Measurements from ENCODE around the gene WFIKKN1.

The WFIKKN1 gene

GRCh38 chr16:659618-660017, 28.8 kb downstream of the WFIKKN1 start:
- no peaks in the 10 kb centered on the region for H3K27me3 Mint-ChIP-seq
- no peaks in the 10 kb centered on the region for H3K36me3 Mint-ChIP-seq
- no peak overlapping the region for H3K4me3 Mint-ChIP-seq
- no peak for DNase-seq
- peaks cover 5% of the 10 kb centered on the region for H3K4me1 Mint-ChIP-seq
- H3K27ac Mint-ChIP-seq: no peak overlapping the region
- no peaks in the 10 kb centered on the region for H3K9me3 Mint-ChIP-seq
- CTCF ChIA-PET: interaction anchor here (1.2 kb wide), 1 partner anchor 9 kb away, joined by 4 read pairs; no protein-coding TSS in a partner anchor

DNA sequence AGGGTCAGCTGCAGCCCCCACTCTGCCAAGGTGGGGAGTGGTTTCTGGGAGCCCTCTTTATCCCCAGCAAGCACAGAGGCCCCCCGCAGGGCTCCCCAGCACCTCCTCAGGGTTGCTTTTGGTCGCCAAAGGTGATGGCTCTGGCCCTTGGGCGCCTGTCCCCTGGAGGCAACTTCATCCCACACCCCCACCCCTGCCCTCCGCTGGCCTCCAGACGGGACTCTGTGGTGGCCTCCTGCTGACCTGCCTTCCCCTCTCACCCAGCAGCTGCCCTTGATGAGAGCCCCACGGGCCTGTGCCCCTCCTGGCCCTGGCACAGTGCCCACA, 29.3 kb downstream of the WFIKKN1 start:
- Mint-ChIP-seq H3K27me3 (no peaks in the 10 kb centered on the region), H3K4me3 (no peak overlapping the region), H3K9me3 (no peaks in the 10 kb centered on the region), H3K27ac (no peak overlapping the region), H3K4me1 (peaks cover 5% of the 10 kb centered on the region), H3K36me3 (no peaks in the 10 kb centered on the region)
- DNase-seq: no peak
- CTCF ChIA-PET: no interaction called here

- CTCF ChIA-PET: no interaction called here
- H3K4me3 Mint-ChIP-seq: no peak overlapping the region
- no peak overlapping the region for H3K27ac Mint-ChIP-seq
Observed at GRCh38 chr16:660459-661183, 29.8 kb downstream of the WFIKKN1 start.

GRCh38 chr16:661184-661821, 30.5 kb downstream of the WFIKKN1 start:
- H3K36me3 Mint-ChIP-seq: no peaks in the 10 kb centered on the region
- H3K4me3 Mint-ChIP-seq: no peak overlapping the region
- no peaks in the 10 kb centered on the region for H3K9me3 Mint-ChIP-seq
- peaks cover 5% of the 10 kb centered on the region for H3K4me1 Mint-ChIP-seq
- no peak for DNase-seq
- CTCF ChIA-PET: no interaction called here
- no peaks in the 10 kb centered on the region for H3K27me3 Mint-ChIP-seq
- H3K27ac Mint-ChIP-seq: peak overlapping the region; percentile 11

More at GRCh38 chr16:660459-661183, 29.8 kb downstream of the WFIKKN1 start:
- Mint-ChIP-seq H3K27me3 (no peaks in the 10 kb centered on the region), H3K9me3 (no peaks in the 10 kb centered on the region), H3K4me1 (peaks cover 5% of the 10 kb centered on the region), H3K36me3 (no peaks in the 10 kb centered on the region)
- peak; percentile 75 for DNase-seq

GRCh38 chr16:662095-662494, 31.3 kb downstream of the WFIKKN1 start:
- Mint-ChIP-seq H3K27me3 (no peaks in the 10 kb centered on the region), H3K27ac (no peak overlapping the region), H3K4me3 (no peak overlapping the region), H3K9me3 (no peaks in the 10 kb centered on the region), H3K36me3 (no peaks in the 10 kb centered on the region), H3K4me1 (peaks cover 5% of the 10 kb centered on the region)
- CTCF ChIA-PET: no interaction called here
- DNase-seq: no peak

GRCh38 chr16:662597-662996, 31.8 kb downstream of the WFIKKN1 start:
- Mint-ChIP-seq H3K27ac (no peak overlapping the region), H3K36me3 (no peaks in the 10 kb centered on the region), H3K9me3 (no peaks in the 10 kb centered on the region), H3K27me3 (no peaks in the 10 kb centered on the region), H3K4me3 (no peak overlapping the region), H3K4me1 (peaks cover 8% of the 10 kb centered on the region)
- CTCF ChIA-PET: no interaction called here
- no peak for DNase-seq

GRCh38 chr16:666572-666971, 35.8 kb downstream of the WFIKKN1 start:
- peaks cover 13% of the 10 kb centered on the region for H3K4me1 Mint-ChIP-seq
- DNase-seq: no peak

GRCh38 chr16:667113-667779, 36.5 kb downstream of the WFIKKN1 start:
- no peaks in the 10 kb centered on the region for H3K27me3 Mint-ChIP-seq
- peaks cover 2% of the 10 kb centered on the region for H3K36me3 Mint-ChIP-seq
- no peaks in the 10 kb centered on the region for H3K9me3 Mint-ChIP-seq
- CTCF ChIA-PET: interaction anchor here (1.2 to 1.4 kb wide), 3 partner anchors 14 to 75 kb away, joined by 4 to 6 read pairs (median 5); no protein-coding TSS in a partner anchor
- peak overlapping the region; percentile 79 for H3K4me3 Mint-ChIP-seq
- peak overlapping the region; percentile 84 for H3K27ac Mint-ChIP-seq
- DNase-seq: no peak
- peaks cover 13% of the 10 kb centered on the region for H3K4me1 Mint-ChIP-seq

More at GRCh38 chr16:666572-666971, 35.8 kb downstream of the WFIKKN1 start:
- peaks cover 2% of the 10 kb centered on the region for H3K36me3 Mint-ChIP-seq
- no peaks in the 10 kb centered on the region for H3K27me3 Mint-ChIP-seq
- no peak overlapping the region for H3K4me3 Mint-ChIP-seq
- no peak overlapping the region for H3K27ac Mint-ChIP-seq
- H3K9me3 Mint-ChIP-seq: no peaks in the 10 kb centered on the region
- CTCF ChIA-PET: no interaction called here

DNA sequence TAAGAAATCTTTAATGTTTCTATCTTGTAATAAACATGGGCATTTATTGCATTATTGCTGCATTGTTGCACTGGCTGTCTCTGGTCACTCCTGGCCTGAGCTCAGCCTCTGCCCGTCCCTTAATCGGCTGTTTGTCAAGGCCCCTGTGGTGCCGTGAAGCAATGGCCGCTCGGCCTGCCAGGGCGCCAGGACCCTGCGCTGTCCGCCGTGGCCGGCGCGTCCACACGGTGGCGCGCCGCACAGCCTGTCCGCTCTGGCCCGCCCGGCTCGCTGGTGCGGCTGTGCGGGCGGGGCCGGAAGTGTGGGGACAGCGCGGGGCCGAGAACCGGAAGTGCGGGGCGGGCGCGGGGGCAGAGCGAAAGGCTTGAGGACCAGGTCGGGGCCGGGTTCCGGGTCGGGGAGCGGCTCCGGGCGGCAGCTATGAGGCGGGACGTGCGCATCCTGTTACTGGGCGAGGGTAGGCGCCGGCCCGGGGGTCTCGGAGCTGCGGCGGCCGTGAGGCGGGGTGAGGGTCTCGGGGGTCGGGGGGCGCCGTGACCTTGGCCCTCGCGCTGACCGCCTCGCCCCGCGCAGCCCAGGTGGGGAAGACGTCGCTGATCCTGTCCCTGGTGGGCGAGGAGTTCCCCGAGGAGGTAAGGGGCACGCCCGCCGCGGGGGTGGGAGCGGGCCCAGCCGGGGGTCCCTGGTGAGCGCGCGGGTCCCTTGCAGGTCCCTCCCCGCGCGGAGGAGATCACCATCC, 37.2 kb downstream of the WFIKKN1 start, which contains the start of gene RHOT2:
Gene RHOT2, plus strand, starts transcription at position 353 of the 739 bp plus-strand sequence. Its CDS starts 68 bp downstream, at position 421.
- Mint-ChIP-seq H3K4me3 (peak within 1 kb of the TSS; percentile 79), H3K36me3 (peaks cover 4% of the 10 kb centered on the region), H3K27ac (peak within 1 kb of the TSS; percentile 84), H3K27me3 (no peaks in the 10 kb centered on the region), H3K4me1 (peaks cover 13% of the 10 kb centered on the region), H3K9me3 (no peaks in the 10 kb centered on the region)
- DNase-seq: peak; percentile 94
- CTCF ChIA-PET: interaction anchor here (1.2 to 1.4 kb wide), 3 partner anchors 13 to 74 kb away, joined by 4 to 6 read pairs (median 5); no protein-coding TSS in a partner anchor

GRCh38 chr16:668519-669171, 37.9 kb downstream of the WFIKKN1 start:
- Mint-ChIP-seq H3K36me3 (peaks cover 7% of the 10 kb centered on the region), H3K4me3 (peak overlapping the region; percentile 79), H3K9me3 (no peaks in the 10 kb centered on the region), H3K27me3 (no peaks in the 10 kb centered on the region), H3K27ac (peak overlapping the region; percentile 78), H3K4me1 (peaks cover 13% of the 10 kb centered on the region)
- peak; percentile 47 for DNase-seq
- CTCF ChIA-PET: interaction anchor here (1.4 kb wide), 2 partner anchors 13 to 19 kb away, joined by 5 to 6 read pairs; no protein-coding TSS in a partner anchor

DNA sequence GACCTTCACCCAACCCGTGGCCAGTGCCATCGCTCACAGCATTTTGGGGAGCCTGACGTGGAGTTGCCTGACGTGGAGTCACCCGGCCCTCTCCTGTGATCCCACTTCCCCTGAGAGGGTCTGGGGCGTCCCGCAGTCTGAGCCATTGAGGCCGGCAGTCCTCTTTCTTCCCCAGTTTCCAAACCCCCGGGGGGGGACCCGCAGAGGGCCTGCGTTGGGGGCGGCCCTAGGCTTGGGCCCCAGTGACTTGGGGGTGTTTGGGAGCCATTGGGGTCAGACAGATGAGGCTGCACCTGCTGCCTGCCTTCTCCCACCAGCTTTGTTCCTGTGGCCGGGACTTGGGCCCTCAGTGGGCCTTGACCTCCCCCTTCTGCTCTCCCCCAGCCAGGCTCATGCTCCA, 38.9 kb downstream of the WFIKKN1 start:
- DNase-seq: no peak
- CTCF ChIA-PET: no interaction called here
- Mint-ChIP-seq H3K9me3 (no peaks in the 10 kb centered on the region), H3K4me3 (peak overlapping the region; percentile 61), H3K27ac (no peak overlapping the region), H3K27me3 (peaks cover under 1% of the 10 kb centered on the region), H3K36me3 (peaks cover 7% of the 10 kb centered on the region), H3K4me1 (peaks cover 13% of the 10 kb centered on the region)

DNA sequence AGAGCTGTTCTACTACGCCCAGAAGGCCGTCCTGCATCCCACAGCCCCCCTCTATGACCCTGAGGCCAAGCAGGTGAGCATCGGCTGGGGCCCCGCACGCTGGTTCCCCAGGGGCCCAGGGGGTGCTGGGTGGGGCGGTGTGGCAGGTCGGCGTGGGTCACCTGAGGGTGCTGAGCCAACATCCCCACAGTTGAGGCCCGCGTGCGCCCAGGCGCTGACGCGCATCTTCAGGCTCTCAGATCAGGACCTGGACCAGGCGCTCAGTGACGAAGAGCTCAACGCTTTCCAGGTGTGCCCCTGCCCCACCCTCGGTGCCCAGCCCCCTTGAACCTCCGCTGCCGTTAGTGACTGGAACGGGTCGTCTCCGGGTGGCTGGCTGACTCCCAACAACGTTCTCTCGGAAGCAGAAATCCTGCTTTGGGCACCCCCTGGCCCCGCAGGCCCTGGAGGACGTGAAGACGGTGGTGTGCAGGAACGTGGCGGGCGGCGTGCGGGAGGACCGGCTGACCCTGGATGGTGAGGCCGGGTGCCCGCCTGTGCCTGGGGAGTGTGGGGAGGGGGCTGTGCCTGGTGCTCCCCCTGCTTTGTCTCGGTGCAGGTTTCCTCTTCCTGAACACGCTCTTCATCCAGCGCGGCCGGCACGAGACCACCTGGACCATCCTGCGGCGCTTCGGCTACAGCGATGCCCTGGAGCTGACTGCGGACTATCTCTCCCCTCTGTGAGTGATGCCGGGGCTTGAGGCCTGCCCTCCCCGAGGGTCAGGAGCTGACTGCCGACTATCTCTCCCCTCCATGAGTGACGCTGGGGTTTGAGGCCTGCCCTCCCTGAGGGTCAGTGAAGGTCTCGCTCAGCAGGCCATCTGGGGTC, 39.9 kb downstream of the WFIKKN1 start:
- H3K27me3 Mint-ChIP-seq: peaks cover 12% of the 10 kb centered on the region
- CTCF ChIA-PET: no interaction called here
- peaks cover 7% of the 10 kb centered on the region for H3K36me3 Mint-ChIP-seq
- peaks cover 13% of the 10 kb centered on the region for H3K4me1 Mint-ChIP-seq
- H3K27ac Mint-ChIP-seq: no peak overlapping the region
- no peaks in the 10 kb centered on the region for H3K9me3 Mint-ChIP-seq
- peak overlapping the region; percentile 61 for H3K4me3 Mint-ChIP-seq
- DNase-seq: no peak
